GM18505 (cell line): Measurements from ENCODE around the gene KLHDC4.
"Not testable (repeated sequence)": the region's sequence is repeated elsewhere in the genome, so short reads cannot be mapped to it uniquely, and the experiment has no call there.

Experiments
- ATAC-seq: cut with Tn5 transposase; IDR thresholded peaks from one replicate; pipeline ENCODE4 v1.9.1; 2021; ENCODE audit not compliant: unreplicated experiment
- POLR2A ChIP-seq: IDR thresholded peaks from 4 replicates; pipeline ENCODE4 v1.6.1; 2011; ENCODE audit warnings: borderline replicate concordance; ENCODE audit not compliant: insufficient read depth, insufficient read length; ENCODE audit errors: extremely low read depth

KLHDC4 gene

DNA sequence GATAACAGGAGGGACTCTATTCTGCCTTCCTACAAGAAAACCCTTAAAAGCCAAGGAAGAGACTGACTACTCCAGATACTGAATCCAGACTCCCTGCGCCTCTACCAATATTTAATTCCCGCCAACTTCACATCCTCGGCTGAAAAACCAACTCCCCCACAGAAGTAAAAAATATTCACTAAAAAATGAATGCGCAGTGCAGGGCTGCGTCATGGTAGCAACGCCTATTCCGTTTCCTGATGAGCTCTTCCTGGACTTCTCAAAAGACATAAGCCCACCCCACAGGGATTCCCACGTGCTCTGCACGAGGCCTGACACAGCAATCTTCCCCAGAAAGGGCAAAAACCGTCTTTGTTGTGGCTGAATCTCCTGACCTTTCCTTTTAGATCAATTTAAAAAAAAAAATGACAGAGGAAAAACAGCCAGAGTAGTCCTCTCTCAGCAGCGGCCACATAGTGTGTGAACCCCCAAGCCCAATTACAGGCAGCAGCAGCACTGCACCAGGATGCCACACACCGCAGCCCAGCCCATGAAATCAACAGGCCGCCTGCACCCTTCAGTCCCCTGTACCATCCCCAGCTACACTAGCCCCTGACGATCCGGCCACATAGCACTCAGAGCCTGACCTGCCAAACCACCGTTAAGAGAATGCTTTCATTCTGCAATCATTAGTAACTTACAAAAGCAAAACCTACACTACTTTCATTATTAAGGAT, 23.9 kb downstream of the KLHDC4 start:
- no peak for ATAC-seq
- TF ChIP-seq POLR2A = no peak

- no peak for TF ChIP-seq POLR2A
- ATAC-seq = no peak
Measured at GRCh38 chr16:87740909-87741424, 24.8 kb downstream of the KLHDC4 start.

- no peak for ATAC-seq
- TF ChIP-seq POLR2A = no peak
Measured at GRCh38 chr16:87740441-87740840, 25.3 kb downstream of the KLHDC4 start.

- no peak for ATAC-seq
- no peak for TF ChIP-seq POLR2A
Measured at GRCh38 chr16:87739801-87740200, 26.0 kb downstream of the KLHDC4 start.

DNA sequence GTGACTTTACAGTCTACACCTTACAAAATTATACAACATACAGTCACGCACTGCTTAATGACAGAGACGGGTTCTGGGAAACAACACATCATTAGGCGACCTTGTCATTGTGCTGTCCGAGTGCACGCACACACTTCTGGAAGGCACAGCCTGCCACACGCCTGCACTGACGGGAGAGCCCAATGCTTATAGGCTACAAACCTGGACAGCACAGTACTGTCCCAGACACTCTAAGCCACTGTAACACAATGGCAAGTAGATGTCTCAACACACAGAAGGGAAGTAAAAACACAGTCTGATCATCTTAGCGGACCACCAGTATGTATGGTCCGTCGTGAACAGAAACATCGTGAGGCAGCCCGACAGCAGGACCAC, 29.8 kb downstream of the KLHDC4 start:
- TF ChIP-seq POLR2A = no peak
- ATAC-seq = no peak

DNA sequence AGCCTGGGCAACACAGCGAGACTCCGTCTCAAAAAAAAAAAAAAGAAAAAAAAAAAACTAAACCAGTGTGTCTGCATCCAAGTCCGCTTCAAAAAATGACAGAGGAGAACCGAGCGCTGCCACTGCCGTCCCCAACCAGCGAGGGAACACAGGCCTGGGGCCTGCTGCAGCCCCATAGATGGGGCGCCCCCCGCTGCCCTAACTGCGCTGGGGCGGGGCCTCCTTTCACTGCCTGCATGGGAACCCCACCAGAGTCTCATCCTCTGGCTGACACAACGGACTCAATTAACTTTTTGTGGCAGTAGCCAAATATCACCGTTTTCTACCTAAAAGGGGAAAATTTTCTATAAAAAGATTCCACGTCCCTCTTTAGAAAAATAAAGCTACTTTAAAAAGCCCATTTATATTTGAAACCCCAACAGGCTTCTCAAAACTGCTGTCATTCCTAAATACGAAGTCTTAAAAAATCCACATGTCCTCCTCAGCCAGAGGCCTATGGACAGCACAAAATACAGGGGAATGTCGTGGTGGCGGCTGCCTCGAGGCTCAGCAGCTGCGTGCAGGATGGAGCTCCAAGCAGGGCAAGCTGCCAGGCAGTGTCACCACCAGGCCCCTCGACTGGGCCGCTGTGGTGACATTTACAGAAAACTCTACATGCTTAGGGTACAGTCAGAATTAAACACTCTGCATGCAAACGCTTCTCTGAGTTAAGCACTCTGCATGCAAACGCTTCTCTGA, 30.3 kb downstream of the KLHDC4 start:
- no peak for TF ChIP-seq POLR2A
- no peak for ATAC-seq

- TF ChIP-seq POLR2A = no peak
- ATAC-seq = no peak
Measured at GRCh38 chr16:87734644-87735043, 31.1 kb downstream of the KLHDC4 start.

GRCh38 chr16:87733190-87733589, 32.6 kb downstream of the KLHDC4 start:
- ATAC-seq = no peak
- TF ChIP-seq POLR2A = no peak

- no peak for ATAC-seq
- TF ChIP-seq POLR2A = no peak
Measured at GRCh38 chr16:87731607-87732006, 34.2 kb downstream of the KLHDC4 start.

GRCh38 chr16:87729266-87729954, 36.4 kb downstream of the KLHDC4 start:
- no peak for ATAC-seq
- no peak for TF ChIP-seq POLR2A

DNA sequence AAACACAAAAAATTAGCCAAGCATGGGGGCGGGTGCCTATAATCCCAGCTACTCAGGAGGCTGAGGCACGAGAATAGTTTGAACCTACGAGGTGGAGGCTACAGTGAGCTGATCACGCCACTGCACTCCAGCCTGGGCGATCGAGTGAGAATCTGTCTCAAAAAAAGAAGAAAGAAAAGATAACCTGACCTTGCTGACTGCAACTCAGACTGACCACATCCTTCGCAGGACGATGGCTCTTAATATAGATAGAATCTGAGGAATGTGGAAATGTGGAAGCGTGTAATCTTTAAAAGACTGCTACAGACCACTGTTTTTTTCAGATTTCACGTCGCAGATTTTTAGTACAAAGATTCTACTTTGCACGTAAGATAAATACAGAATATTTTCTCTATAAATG, 37.8 kb downstream of the KLHDC4 start:
- no peak for TF ChIP-seq POLR2A
- no peak for ATAC-seq

- ATAC-seq = no peak
- TF ChIP-seq POLR2A = no peak
Measured at GRCh38 chr16:87727346-87727745, 38.4 kb downstream of the KLHDC4 start.

GRCh38 chr16:87726577-87726976, 39.2 kb downstream of the KLHDC4 start:
- ATAC-seq = not testable (repeated sequence)

DNA sequence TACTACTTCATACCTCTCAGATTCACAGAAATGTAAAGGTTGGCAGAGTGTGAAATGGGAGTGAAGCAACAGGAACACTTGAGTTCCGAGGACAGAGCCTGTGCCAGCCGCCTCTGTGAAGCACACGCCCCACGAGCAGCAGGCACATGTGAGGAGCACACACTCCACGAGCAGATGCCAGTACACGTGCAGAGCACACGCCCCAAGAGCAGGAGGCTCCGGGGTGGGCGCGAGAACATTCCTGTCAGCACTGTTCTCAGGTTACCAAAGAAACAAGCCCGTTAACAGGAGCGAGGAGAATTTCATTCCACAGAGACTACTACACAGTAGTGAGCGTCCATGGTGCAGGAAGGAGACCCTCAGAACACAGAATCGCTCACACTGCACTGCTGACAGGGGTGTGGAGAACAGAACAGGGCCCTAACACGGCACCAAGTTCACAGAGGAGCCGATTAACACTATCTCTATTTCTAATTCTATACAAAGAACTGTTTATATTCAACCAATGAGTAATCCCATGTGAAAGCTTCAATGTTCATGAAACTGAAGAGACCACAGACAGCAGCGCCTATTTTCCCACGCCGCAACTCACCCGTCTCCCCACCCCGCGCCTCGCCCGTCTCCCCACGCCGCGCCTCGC, 40.1 kb downstream of the KLHDC4 start:
- TF ChIP-seq POLR2A = no peak

More for the DNA sequence above, 40.1 kb downstream of the KLHDC4 start:
- no peak for ATAC-seq
